HG03159 (cell line): ENCODE results near the gene PRSS57.

ENCODE experiments used
- ATAC-seq: cut with Tn5 transposase; IDR thresholded peaks from one replicate; pipeline ENCODE4 v1.9.1; 2021; ENCODE audit warnings: mild to moderate bottlenecking, moderate library complexity; ENCODE audit not compliant: unreplicated experiment

Gene PRSS57

GRCh38 chr19:639253-640160, 55.7 kb downstream of the PRSS57 start, which contains the start of gene FGF22:
FGF22 (plus strand) TSS chr19:639879; CDS start chr19:639926, 47 bp downstream.
- ATAC-seq: peak; percentile 48

- ATAC-seq: no peak
Observed at GRCh38 chr19:638906-639252, 56.4 kb downstream of the PRSS57 start.
